Stimulated activated CD8-positive, alpha-beta memory T cell treated with anti-CD3 and anti-CD28 coated beads, Interleukin-15, amount 100 ng/mL, for 4 hours (primary cell): ENCODE results near the gene MPRIP.

Experiments used
- DNase-seq, 2 donors: peaks; one replicate each; pipeline ENCODE4 v3.0.0-alpha.2; 2020; ENCODE audit warnings: low read depth in 2 of 2

MPRIP gene

DNA sequence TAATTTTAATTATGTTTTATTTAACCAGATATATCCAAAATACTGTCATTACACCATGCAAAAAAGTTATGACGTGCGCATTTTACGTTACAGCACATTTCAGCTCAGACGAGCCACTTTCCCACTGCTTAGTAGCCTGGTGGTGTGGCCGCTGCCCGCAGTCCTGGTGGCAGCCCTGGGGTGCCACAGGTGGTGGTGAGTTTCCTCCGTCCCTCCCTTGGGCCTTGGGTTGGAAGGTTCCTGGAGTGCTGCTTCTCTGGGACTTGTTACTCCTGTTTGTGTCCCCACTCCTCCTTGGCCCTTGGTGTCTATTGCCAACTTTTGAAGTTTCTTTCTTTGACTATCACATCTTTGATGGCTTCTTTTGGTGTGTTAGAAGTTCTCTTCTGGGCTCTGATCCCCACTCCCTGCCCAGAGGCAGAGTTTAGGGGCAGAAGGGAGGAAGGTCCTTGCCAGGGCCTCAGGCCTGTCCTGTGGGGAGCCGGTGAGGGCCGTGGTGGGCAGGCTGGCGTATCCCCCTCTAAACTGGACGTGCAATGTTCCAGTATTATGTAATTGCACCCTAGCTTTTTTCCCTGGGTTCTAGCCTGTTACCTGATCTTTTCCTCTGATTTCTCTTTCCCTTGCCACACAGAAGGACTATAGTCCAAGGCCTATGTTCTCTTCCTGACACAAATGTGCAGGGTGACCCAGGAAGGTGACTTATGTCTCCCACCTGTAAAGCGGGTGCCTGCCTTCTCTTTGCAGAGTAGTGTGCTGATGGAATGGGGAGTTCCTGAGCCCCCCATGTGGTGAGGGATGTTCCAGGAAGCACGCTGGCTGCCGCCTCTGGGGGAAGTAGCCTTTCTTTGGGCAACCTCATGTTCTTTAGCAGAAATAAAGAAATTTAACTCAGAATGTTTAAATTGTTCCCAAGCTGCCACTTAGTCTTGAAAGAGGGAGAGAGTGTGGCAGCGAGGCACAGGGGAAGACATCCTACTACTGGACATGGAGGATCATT lies 8.4 kb downstream of the MPRIP start:
- no peak for DNase-seq

DNA sequence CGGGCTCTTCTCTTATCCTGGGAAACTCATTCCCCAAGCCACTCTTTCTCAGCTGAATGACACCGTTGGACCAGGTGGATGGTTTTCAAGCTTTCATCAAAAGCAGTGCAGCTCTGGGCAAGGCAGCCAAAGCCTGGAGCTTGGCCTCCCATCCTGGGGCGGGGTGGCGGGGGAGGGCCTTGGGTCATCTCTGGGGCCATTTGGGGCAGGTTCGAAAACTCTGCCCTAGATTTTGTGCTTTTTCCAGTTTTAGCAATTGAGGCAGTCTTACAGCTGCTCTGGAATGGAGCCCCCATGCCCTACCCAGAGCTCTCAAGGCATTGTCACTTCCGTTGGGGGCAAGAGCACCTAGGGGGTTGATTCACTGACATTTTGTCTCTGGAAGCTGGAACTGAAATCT lies 9.1 kb downstream of the MPRIP start:
- DNase-seq = no peak

DNA sequence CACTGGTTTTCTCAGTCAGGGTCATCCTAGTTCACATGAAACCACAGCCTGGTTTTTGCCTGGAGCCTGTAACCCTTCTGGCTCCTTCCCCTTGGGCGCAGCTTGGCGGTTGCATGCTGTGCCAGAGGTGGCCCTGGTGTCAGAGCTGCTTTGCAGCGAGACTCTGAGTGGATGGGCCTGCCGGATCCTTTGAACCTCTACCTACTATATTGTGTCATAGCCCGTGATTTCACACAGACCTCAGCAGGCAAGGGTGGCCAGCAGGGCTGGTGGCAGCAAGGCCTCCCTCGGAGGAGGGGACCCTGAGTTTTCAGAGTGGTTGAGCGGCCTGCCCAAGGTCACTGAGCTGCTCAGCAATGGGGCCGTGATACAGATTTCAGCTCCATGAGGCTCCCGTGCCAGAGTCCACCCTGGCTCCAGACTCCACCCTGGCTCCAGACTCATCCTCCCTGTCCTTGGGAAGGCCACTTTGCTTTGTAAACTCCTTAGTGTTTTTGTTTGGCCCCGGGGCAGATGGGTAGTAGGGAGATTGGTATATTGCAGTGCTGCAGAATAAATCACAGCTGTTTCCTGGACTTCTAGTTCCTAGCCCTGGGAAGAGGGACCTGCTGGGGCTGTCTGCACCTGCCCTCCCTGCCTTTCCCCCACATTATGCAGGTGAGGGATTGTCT lies 9.7 kb downstream of the MPRIP start:
- DNase-seq = no peak

DNA sequence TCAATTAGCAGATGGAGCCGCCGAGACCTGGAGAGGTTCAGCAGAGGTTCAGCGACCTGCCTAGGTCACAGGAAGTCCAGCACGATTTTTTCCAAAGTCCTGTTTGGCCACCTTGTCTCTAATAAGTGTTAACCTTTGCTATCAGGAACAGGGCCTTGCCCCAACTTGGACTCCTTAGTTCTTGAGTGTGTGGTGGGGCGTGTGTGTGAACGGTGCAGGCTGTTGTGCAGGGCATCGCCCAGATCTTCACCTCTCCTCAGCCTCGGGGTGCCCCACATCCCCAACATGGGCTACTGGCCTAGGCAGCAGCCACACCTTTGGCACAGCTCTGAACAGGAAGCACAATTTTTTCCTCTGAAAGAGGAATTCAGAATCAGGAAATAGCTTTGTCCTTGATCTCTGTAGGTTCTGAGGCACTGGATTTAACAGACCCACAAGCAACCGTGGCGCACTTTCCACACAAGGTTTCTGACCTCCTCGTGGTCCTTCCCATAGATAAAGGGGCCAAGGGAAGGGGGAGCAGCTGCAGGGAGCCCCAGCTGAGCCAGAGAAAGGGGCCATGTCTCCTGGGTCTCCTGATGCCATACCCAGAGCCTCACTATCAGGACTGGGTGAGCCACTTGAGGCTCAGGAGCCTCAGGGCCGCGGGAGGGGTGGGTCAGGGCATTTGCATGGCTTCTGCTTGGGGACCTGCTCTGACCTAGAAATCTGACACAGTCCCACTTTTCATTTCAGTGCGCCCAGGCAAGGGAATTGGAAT lies 10.4 kb downstream of the MPRIP start:
- DNase-seq = no peak

DNA sequence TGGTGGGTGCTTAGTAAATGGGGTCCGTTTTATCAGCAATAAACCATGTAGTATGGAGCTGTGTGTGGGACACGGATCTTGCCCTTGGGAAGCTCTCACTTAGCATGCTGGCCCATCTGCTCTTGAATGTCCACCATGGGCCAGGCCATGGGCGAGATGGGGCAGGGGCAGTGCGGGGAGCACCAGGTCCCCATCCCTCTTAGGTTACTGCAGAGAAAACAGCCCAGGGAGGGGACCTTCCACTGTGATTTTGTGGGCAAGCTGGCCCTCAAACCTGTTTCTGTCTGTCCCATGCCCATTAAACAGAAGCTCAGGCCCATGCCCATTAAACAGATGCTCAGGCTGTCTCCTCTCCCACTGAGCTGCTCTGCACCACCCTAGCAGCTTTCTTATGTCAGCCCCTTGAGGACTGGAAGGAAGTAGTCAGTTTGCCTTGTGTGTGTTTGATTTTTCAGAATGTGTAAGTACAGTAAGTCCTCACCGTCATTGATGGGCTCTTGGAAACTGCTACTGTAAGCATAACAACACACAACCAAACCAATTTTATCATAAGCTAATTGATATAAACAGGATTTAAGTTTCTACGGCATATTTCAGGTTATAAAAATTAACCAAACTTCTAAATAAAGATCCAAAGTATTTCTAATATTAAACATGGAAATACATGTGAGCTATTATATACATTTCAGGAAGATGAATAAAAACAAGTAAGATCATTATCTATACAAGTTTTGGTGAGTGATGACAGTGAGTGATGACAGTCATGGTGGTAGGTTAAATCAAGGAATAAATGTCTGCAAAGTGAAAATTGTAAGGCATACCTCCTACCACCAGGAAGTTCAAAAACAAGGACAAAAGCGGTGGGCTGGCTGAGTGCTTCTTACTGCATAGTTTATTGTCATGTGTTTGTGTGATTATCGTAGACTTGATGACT lies 11.5 kb downstream of the MPRIP start:
- DNase-seq = no peak

DNA sequence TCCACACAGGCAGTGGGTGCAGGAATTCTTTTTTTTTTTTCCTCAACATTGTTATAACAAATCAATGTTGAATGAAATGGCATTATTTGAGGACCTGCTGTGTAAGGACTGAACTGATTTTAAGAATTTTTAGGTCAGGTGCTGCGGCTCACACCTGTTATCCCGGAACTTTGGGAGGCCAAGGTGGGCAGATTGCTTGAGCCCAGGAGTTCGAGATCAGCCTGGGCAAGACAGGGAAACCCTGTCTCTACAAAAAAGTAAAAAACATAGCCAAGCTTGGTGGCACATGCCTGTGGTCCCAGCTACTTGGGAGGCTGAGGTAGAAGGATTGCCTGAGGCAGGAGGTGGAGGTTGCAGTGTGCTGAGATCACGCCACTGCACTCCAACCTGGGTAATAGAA lies 12.4 kb downstream of the MPRIP start:
- no peak for DNase-seq

DNA sequence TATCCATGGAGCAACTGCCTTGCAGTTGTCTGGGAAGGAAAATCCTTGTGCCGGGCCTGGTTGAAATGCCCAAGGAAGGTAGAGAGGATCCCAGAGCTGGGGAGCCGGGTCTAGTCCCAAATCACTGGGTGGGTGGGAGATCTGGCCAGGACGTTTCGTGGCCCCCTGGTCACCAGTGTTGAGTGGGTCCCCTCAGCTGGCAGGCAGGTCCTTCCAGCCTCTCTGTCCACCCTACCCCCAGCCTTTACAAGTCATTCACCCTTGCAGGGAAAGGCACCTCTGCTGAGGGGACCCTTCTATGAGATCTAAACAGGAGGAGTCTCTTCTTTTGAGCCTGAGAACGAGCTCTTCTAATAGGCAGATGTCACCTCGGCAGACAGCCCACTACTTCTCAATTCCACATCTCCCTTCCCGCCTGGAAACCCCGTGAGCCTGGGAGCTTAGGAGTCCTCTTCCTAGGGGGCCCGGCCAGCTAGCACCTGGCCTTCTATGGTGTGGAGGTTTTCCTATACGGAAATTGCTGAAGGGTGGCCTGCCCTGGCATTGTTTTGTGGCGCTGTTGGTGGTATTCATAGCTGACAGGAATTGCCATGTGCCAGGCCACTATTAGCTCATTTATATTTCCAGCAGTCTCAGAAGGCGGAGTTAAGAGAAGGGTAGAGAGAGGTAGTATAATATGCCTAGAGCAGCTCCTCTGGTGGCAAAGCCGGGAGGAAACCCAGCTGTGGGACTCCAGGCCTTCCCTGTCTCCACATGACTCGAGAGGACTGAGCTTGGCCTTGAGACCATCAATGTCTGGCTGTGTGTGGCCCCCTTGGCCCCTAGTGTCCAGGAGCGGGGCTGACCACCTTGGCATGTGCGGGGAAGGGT lies 13.3 kb downstream of the MPRIP start:
- DNase-seq = no peak

DNA sequence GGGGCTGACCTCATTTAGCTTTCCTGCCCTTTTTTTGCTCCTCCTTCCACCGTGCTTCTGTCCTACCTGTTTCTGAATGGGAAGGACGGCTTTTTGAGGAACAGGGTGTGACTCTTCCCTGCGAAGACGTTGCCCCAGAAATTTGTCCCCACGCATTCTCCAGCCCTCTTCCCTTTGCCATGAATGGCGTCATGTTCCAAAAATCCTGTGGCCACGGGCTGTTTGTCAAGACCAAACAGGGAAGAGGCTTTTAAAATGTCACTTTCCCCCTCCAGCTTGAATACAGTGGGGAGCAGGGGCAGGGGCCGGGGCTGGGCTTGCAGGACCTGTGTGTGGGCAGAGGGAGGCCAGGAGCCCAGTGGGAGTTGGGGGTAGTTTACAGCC lies 13.9 kb downstream of the MPRIP start:
- no peak for DNase-seq

DNA sequence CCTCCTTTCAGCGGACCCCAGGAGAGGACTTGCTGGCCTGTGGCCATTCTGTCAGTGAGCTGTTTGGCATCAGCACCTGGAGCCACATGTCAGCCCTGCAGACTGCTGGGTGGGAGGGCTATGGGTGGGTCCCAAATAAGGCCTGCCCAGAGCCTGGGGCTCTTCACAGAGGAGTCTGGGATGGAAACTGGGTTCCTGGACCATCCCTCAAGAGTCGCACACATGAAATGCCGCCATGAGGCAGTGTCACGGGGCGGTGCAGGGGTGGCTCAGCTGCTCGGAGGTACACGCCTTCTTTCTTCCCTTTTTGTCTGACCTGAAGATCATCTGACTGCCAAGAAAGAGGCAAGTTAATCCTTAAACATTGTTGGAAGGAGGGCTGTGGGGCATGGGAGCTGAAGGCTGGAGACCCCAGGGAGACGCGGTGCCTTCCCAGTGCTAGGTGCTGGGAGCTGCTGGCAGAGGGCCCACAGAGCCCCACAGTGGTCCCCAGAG lies 14.8 kb downstream of the MPRIP start:
- no peak for DNase-seq

DNA sequence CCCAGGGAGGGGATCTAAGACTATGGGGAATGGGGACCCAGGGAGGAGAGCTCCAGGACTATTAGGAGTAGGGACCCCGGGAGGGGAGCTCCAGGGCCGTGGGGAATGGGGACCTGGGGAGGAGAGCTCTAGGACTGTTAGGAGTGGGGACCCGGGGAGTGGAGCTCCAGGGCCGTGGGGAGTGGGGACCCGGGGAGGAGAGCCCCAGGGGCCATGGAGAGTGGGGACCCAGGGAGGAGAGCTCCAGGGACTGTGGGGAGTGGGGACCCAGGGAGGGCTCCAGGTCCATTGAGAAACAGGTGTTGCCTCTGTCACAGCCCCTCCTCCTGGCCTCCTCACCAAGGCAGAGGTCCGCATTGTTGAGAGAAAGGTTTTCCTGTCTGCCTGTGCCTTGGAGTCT lies 16.0 kb downstream of the MPRIP start:
- DNase-seq = no peak

DNA sequence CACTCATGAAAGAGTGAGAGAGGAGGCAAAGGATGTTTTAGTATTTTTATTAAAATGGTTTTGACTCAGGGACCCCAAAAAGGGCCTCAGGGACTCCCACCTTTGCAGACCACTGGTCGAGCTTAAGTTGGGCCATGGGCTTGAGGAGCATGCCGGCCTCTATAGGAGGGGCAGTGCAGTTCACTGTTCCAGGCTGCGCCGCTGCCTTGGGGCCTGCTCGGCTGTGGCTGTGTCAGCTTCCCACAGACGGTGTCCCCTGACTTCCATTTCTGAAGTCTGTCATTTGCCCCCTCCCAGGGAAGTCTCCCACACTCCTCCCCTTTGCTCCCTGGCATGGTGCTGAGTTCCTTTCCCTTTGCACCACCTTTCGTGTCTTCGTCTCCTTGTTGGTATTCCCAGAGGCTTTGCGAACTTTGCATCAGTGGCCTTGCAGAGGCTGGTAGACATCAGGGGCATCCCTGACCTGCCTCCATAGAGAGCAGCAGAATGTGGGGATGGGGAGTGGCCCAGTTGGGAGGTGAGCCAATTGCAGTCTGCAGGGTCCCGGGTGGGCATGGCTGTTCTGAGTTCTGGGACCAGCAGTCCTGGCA lies 17.1 kb downstream of the MPRIP start:
- DNase-seq = no peak

DNA sequence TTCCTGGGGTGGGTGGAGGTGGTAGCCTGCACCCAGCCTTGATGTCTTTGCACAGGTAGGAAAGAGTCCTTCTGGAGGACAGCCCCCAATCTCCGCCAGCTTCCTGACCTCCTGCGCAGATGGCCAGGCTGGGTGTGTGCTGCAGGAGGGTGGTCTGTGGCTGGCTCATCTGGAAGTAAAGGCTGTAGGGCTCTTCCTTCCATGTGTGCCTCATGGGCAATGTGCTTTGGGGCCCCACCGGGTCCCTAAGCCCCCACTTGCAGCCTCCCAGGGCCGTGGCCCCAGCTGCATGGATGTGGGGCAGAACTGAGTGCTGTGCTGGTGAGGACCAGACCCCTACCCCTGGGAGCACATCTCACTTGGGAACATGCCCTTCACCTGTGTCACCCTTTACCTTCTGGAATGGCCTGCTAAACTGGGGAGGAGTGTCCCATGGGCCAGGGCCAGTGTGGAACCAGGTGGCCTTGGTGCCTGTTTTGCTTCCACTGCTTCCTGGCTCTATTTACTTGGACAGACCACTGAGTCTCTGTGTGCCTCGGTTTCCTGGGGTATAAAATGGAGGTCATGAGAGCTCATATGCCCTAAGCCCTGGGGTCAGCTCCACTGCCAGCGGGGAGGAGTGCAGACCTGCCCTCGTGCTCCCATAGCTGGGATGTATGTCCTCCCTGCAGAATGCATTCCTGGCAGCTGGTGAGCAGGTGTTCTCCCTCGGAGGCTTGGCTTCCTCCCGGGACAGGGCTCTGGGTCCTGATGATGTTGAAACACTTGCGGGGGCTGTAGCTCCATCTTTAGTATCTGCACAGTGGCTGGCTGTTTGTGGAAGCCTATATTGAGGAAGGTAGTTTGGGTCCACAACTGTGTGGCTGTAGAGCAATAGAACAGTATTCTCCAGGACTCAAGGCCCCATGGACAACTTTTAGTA lies 18.0 kb downstream of the MPRIP start:
- DNase-seq = no peak

DNA sequence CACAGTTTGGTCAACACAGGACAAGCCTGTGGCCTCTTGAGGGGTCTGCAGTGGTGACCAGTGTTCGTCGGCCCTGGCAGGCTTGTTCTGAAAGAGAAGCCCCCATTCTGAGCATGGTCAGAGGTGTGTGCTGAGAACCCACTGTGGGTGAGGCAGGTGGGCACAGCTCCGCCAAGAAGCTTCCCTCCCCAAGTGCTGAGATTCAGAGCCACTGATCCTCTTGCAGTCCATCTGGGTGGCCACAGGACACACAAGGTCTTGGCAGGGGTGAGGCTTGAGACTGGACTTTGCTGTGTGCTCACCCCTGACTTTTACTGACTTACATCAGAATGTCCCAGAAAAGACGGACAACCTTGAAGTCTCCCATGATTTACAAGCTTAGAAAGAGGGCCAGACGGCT lies 18.7 kb downstream of the MPRIP start:
- no peak for DNase-seq

DNA sequence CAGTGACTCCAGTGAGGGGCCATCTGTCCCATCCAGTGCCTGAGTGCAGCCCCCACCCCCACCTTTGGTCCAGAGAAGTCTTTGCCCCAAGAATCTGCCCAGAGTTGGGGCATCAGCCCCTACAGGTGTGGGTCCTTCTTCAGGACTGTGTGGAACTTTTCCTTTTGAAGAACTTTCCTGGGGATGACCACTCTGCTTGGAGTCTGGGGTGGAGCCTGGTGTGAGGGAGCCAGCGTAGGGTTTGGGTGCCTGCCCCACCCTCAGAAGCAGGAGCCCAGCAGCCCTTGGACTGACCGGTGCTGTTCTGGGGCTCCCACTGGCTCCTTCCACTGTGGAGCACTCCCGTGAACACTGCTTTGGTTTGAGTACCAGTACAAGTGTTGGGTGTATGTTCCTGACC lies 19.3 kb downstream of the MPRIP start:
- DNase-seq = no peak

DNA sequence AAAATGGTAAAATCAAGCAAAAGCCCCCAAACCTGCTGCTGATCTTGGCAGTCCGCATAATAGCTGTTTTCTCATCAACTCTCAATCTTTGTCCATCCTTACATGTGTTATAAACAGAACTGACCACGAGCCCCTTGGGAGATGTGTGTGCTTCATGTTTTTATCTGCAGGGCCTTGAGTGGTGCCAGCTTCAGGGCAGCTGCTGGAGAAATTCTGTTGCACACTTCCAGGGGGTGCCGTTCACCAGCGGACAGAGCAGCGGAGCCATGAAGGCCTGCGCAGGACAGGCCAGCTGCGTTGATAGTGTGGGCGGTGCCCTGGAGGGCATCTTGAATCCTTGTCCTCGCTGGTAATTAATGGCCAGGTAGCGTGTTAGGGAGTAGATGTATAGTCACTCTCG lies 20.1 kb downstream of the MPRIP start:
- no peak for DNase-seq

DNA sequence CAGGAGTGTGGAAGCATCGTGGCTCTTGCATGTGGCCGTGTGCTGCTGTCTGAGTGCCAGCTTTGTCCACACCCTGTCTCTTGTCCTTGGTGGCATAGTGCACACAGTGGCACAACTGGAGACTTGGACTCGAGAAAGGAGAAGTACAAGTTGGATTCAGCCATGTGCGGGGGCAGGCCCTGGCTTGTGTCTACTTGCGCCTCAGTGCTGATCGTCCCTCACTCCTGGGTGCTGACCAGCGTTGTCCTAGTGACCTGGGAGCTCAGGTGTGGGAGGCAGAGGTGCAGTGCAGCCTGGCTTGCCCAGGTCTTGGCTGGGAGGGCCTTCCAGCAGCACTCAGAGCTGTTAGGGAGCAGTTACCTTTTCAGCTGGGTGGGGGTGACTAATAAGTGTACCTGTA lies 20.6 kb downstream of the MPRIP start:
- DNase-seq = no peak

DNA sequence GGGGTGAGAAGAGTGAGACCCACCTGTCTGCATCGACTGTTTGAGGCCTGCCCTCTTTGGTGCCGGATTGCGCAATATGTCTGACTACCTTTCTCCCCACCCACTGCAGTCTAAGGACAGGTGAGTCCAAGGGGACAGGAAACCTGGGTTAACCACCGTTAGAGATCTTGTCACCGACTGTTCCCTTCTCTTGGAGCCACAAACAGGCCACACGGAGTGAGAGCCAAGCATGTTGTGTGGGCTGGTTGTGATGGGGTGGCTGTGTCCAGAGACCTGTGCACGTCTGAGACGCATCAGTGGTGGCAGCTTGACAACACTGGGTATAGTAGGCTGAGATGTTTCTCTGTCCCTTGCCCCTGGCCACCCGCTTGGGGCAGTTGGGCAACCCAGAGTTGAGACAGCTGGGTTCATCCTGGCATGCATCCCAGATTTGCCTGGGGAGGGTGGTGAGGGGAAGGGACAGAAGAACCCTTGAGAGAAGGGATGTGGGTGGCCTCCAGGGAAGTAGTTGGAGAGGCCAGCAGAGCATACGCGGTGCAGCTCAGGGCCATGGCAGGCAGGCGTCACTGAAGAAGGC lies 21.4 kb downstream of the MPRIP start:
- no peak for DNase-seq

DNA sequence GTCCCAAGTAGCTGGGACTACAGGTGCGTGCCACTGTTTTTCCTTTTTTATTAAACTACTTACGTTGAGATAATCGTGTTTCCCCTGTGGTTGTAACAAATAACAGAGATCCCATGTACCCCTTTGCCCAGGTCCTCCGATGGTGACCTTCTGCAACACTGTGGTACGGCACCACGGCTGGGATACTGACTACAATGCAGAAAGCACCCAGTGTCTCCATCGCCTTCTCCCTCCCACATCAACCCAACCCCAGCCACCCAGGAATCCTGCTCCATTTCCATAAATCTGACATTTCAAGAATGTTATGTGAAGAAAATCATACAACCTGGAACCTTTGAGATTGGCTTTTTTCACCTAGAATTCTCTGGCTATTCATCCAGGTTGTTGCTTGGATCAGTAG lies 22.1 kb downstream of the MPRIP start:
- DNase-seq = no peak
